HG03460 (cell line): ENCODE measurements around the gene SYTL4.
A peak's percentile ranks its signal among the peaks of the same experiment; 100 is the strongest.

Experiments
- ATAC-seq: cut with Tn5 transposase; IDR thresholded peaks from one replicate; pipeline ENCODE4 v1.9.1; 2021; ENCODE audit not compliant: unreplicated experiment

SYTL4 gene

GRCh38 chrX:100649550-100650356 lies 82.2 kb downstream of the SYTL4 start:
- ATAC-seq, result no peak

DNA sequence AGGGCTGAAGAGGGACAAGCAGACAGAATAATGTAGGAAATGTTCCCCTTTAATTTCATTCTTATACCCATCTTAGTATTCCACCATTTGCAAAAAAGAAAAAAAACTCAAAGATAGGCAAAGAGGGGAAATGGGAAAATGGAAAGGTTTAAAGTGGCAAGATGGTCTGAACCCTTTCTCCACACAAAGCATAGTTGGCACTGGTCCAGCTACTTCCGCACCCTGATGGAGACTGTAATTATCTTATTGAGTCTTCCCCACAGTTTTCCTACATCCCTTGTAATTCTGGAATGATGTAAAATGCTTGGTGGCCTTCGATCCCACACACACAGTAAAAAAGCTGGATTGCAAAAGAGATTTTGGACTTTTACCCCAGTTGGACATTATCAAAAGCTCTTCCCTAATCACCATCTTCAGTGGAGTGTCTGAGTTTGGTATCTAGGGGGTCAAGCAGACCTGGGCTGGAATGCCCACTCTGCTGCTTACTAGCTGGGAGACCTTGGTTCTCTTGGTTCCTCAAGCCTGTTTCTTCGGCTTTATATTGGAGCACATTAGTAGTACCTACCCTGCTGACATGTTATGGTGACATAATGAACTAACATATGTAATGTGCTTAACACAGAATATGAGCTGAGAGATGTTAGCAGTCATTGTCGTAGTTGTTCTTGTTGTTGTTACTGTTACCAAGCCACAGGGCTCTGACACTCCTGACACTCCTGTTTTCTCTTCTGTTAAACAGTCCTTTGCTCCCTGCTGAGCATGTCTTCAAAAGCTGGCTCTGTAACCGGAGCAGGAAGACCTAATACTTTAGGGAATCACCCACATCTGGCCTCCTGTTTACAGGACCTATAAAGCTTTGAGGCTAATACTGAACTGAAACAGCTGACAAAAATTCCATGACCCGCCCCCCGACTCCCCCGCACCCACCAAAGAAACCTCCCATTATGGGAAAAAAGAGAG lies 83.2 kb downstream of the SYTL4 start:
- no peak for ATAC-seq

- no peak for ATAC-seq
Observed at GRCh38 chrX:100647739-100648138, 84.2 kb downstream of the SYTL4 start.

- no peak for ATAC-seq
Observed at GRCh38 chrX:100647095-100647494, 84.8 kb downstream of the SYTL4 start.

DNA sequence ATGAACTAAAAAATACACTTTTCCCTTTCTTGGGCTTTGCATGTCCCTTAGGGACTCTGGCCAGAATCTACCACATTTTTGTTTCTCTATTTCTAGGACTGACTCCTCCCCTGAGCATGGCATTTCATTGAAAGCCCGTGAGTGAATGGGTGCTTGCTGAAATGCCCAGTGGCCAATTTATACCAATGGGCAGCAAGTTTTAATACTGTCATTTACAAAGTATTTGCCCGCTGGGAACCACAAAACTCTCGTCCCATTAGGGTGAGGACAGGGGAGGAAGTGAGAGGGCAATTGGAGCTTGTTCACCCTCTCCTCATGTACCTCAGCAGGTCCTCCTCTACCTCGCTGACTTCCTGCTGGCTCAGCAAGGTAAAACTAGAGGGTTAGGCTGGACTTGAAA lies 86.8 kb downstream of the SYTL4 start:
- ATAC-seq, result no peak

DNA sequence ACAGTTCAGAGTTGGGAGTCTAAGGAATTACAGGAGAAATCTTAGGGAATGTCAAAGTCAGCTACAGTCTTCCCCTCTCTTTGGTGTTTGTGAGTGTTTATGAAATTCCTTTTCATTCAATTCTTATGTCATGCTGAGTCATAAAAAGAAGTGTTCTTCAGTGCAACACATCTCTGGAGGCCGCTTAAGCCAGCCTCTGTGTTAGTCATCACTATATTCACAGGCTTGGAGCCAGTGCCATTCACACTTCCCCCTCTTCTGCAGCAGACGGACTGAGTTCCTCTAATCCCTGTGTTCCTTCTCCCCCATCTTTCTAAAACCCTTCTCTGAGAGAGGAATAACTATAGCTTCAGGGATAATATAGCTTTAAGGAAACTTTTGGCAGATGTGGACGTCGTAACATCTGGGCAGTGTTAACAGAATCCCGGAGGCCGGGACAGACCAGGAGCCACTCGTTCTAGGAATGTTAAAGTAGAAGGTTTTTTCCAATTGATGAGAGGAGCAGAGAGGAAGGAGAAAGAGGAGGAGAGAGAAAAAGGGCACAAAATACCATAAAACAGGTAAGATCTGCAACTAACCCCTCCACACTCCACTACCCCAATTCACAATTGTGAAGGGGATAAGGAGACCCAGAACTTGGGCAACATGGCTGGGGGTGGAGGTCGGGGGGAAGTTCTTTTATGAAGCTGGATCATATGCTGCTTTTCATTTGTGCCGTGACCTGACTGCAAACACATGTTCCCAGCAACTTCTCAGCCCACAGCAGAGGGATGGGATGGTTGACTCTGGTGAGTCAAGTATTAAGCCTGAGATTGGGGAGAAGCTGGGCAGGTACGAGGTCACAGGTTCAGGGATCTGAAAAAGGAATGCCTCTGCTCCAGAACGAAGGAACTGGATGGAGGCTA lies 87.7 kb downstream of the SYTL4 start, which contains the start of gene SRPX2:
SRPX2 (plus strand) TSS at position 244 of the 905 bp plus-strand sequence. CDS start 2,124 bp downstream, outside the sequence.
- ATAC-seq, result no peak

GRCh38 chrX:100643212-100643611 lies 88.7 kb downstream of the SYTL4 start:
- ATAC-seq, result no peak

DNA sequence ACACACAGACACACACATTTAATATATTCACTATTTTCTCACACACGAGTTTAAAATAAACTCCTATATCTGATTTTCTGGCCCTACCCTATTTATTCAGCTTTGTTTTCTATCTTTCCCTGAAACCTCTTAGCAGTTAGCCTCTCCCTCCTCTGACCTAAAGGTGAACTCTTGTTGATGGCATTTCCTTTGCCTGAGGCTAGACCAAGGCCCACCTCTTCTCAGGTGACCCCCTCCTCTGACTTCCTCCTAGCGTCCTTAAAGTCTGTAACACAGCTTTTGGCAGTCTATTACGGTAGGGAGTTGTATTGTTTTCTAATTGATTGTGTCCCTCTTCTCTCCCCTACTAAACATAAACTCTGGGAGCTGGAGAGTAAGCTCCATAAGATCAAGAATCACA lies 89.6 kb downstream of the SYTL4 start:
- ATAC-seq, result no peak

DNA sequence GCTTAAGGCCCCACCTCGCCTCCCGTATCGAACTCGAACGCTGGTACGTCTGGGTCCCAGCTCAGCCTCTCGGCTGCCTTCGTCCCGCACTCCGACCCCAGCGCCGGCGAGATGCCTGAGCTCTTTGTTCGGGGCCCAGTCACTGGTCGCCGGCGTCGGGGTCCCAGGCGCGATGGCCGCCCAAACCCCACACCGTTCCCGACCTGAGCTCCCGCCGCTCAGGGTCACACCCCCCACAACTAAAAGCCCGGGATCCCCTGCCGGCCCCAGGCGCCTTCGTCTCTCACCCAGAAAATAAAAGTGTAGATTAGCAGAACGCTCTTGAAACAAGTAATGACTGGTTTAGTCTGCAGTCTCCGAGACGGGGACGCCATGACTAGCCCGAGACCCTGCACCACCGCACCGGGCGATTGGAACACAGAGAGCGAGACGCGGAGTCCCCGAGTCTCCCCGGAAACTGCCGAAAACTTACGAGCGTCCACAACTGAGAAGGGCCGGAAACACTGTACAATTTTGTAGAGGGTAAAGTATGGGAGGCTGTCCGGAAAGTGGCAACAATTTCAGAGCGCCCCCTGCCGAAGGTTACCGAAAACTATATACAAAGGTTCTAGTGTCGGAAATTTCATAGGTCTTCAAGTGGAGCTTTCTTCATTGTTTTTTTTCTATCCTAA lies 95.5 kb downstream of the SYTL4 start, which contains the start of gene TSPAN6:
TSPAN6 (minus strand) TSS at position 486 of the 671 bp plus-strand sequence; CDS start at position 374, 112 bp downstream.
- peak; percentile 97 for ATAC-seq

DNA sequence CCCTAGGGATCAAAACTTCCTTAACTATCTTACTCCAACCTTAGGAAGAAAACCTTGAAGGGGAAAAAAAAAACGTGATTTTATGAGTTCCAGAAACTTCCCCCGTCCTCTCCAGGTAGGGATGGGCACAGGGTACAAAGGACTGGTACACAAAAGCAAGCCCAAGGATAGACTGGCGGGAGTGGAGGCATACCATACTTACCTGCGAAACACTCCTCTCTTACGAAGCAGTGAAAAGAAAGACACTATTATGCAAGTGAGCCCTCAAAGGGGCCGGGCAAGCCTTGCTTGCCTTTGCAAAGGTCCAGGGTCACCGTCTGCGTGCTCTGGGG lies 96.0 kb downstream of the SYTL4 start:
- ATAC-seq, result no peak

DNA sequence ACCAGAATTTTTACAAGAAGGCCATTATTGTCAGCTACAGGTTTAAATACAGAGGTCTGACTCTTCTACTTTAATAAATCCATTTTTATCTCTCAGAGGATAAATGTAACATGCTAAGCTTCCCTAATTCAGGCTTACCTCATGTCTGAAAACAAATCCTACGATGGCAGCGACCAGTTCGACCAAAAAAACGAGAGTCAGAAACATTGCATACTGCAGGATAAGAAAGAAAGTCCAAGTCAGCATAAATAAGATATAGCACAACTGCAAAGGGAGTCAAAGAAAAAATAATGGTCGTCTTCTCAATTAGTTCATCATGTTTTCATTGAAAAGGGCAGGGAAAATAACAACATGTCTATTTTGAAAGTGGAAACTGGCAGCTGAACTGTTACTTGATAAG lies 96.9 kb downstream of the SYTL4 start:
- no peak for ATAC-seq

DNA sequence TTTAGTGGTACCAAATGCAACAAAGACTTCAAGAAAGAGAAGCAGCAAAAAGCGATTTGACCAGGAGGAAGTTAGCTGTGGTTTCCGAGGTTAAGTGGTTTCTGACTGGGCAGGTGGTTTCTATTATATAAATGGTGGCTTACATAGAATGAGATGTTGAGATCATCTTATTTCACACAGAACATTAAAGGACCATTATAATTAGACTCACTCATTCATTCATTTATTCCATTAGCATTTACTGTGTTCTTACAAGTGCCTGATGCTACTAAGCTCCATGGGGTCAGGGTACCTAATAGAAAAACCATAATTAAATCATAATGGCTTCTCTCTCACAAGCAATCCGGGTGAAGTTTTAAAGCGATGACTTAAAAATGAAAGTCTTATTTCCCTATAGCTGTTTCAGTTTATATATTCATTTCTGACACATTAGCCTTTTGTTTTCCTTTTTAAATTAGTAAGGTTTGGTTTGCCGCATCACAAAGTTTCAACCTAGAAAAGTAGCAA lies 105.9 kb downstream of the SYTL4 start:
- ATAC-seq, result peak; percentile 91
